HTERT RPE-1 (cell line): ENCODE results near the gene CDK19.

ENCODE experiments used
- in situ Hi-C: fragments of 300-500 bp; cut with MboI; formaldehyde crosslinking; loops from 4 replicates; pipeline ENCODE4 v1.14.3; 2020; ENCODE audit warnings: low sequenced_read_pairs

Gene CDK19

GRCh38 chr6:110662490-110663211 lies 152.6 kb downstream of the CDK19 start:
- in situ Hi-C loops: no loop called here

DNA sequence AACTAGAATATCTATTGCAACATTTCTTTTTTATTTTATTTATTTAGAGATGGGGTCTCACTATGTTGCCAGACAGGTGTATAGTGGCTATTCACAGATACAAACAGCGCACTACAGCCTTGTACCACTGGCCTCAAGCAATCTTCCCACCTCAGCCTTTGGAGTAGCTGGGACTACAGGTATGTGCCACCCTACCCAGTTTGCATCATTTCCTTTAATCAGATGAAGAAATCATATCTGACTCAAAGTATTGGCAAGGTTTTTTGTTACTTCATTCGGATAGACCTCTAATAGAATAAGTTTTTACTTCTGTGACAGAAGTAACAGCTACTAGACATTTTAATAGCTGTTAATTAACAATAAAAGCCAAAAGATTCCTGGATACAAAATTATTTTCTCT lies 153.9 kb downstream of the CDK19 start:
- in situ Hi-C loops: no loop called here

DNA sequence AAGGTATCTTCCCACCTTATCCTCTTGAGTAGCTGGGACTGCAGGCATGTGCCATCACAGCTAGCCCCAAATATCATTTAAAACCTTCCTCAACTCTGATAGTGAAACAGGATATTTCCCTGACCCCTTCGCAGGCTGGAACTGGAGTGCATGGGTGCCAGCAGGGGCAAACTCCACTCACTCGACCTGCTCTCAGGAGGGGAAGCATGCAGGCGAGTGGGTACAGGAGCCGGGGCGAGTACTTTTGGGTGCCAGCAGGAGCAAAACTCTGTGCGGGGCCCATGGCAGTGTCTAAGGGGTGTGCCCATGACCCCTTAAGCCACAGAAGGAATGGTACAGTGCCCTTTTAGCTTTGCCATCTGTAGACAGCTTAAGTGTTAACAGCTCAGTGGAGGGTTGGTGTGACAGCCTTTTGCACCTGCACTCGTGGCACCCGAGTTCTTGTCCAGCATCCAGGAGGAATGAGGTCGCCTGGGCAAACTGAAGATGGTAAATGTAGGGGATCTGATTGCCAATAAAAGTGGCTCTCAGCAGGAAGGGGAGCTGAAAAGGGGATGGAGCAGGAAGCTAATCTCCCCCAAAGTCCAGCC lies 155.1 kb downstream of the CDK19 start:
- in situ Hi-C loops: no loop called here

- in situ Hi-C loops: no loop called here
Observed at GRCh38 chr6:110658631-110659211, 156.5 kb downstream of the CDK19 start.

GRCh38 chr6:110656492-110656891 lies 158.8 kb downstream of the CDK19 start:
- in situ Hi-C loops: no loop called here

DNA sequence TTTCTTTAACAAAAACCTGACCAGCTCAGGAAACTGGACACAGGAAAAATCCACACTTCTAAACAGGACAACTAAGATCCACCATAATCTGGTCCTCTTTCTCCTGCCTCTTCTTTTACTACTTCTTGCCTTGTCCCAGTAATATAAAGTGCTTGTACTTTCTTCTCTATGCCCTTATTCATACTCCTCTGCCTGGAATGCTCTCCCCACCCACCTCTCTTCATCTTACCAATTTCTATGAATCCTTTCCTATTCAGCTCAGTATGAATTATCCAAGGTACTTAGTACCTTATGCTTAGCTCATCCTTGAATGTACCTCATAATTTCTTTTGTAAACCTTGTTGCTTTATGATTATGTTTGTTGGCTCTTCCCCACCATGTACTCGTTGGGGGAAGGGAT lies 159.4 kb downstream of the CDK19 start:
- in situ Hi-C loops: no loop called here

- in situ Hi-C loops: no loop called here
Observed at GRCh38 chr6:110654096-110654820, 161.0 kb downstream of the CDK19 start.

DNA sequence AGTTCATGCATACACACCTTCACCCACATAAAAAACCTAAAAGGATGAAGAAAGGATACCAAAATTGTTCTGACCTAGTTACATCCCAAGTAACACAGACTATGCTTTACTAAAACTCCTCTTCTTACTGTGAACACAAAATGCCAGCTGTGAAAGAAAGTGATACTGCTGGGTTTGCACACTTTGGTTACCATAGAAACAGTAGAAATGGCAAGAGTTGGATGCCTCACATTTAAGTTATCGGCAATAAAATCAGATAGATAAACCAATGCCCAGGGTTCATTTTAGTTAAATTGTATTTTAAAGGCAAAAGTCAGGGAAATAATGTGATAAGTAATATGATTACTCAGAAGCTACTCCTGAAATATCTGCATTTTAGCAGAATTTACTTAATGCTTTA lies 161.9 kb downstream of the CDK19 start:
- in situ Hi-C loops: no loop called here

DNA sequence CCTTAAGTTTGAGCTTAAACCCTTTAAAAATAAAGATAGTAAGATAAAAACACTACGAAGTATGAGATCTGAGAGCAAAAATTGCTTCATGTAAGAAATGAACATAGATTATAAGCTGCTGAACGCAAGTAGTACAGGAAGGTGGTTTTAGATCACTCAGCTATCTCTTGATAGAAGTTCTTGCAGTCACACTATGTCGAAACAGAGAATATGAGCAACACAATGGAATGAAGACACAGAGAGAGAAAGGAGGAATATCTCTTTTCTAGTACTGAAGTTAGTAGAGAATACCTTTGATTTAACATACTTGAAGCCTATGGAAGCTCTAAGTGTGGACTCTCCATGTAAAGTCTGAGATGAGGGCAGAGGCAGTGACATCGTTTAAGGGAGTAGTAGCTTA lies 162.7 kb downstream of the CDK19 start:
- in situ Hi-C loops: no loop called here

GRCh38 chr6:110650755-110651154 lies 164.5 kb downstream of the CDK19 start:
- in situ Hi-C loops: no loop called here

DNA sequence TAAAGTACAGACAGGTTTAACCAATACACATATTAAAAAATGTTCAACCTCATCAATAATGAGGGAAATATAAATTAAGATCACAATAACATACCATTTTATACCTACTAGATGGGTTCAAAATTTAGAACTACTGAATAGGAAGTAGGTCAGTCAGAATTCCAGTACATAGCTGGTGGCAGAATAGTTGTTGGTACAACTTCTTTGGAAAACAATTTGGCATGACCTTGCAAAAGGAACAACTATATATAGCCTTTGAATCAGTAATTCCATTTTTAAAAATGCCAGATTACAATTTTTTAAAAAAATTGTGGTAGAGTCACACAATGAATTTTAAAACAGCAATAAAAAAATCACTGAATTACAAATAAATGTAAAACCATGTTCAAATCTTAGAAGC lies 165.6 kb downstream of the CDK19 start:
- in situ Hi-C loops: no loop called here

DNA sequence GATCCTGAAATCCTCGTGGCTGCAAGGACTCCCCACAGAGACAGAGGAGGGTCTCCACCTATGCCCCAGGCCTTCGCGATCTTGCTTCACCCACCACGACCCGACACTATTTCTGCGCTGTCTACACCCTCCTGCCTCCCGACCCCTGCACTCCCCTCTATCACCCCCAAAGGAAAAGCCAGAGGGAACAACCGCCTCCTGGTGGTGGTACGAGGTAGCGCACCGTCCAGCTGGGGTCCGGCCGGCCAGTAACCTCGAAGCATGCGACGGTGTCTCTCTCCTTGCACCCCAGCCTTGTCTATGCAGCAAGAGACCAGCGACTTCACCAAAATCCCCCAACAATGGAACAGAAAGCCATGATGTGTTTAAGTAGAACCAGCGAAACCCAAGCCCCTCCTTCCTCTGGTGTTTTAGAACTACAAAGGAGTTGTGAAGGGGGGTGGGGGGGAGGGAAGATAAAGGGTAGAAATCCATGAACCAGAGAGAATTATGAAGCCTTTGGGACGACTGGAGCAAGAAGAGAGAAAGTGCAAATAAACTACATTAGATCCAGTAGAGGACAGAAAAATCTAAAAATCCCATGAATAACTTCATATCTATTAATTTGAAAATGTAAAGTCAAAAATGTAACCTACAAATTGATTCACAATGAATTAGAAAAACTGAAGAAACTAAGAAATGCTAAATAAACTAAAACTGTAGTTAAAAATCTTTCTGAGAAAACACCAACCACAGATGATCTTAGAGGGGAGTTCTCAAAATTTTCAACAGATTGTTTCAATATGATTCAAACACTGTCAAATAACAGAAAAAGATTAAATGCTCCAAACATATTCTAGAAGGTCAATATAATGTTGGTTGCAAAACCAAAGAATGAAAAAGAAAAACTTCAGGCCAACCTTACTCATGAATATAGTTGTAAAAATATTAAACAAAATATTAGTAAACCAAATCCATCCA lies 168.0 kb downstream of the CDK19 start:
- in situ Hi-C loops: no loop called here

GRCh38 chr6:110646419-110646698 lies 168.9 kb downstream of the CDK19 start:
- in situ Hi-C loops: no loop called here

- in situ Hi-C loops: no loop called here
Observed at GRCh38 chr6:110645685-110646418, 169.4 kb downstream of the CDK19 start.

DNA sequence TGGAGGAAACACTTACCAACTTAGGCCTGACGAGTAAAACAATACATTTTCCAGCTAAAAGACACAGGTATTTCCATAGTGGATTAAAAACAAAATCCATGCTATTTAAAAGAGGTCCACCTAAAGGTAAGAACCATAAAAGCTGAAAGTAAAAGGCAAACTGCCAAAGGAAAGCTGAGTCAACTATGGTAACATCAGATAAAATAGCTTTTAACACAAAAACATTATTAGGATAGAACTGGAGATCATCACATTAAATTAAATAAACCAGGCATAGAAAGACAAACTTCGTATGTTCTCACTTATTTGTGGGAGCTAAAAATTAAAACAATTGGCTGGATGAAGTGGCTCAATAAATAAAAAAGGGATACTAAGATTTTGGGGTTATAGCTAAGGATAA lies 172.1 kb downstream of the CDK19 start:
- in situ Hi-C loops: no loop called here

GRCh38 chr6:110642711-110643110 lies 172.6 kb downstream of the CDK19 start:
- in situ Hi-C loops: no loop called here

- in situ Hi-C loops: no loop called here
Observed at GRCh38 chr6:110636781-110637180, 178.5 kb downstream of the CDK19 start.

- in situ Hi-C loops: no loop called here
Observed at GRCh38 chr6:110635096-110635495, 180.2 kb downstream of the CDK19 start.

DNA sequence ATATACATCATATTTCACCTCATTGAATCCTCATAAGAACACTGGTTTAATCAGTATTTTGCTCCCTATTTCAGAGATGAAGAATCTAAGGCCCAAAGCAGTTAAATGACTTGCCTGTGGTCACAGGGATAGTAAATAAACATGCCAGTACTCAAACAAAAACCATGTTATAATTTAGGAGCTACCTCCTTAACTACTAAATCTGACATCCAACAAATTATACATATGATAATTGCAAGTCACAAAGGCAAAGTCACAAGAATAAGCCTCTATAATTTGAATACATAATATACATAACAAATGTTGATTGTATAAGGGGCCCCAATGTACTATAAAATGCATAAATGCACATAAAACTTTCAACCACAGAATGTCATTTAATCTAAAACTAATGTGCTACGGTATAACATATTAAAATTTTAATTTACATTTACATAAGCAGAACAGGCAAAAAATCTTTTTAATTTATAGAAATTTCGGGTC lies 181.5 kb downstream of the CDK19 start:
- in situ Hi-C loops: no loop called here

DNA sequence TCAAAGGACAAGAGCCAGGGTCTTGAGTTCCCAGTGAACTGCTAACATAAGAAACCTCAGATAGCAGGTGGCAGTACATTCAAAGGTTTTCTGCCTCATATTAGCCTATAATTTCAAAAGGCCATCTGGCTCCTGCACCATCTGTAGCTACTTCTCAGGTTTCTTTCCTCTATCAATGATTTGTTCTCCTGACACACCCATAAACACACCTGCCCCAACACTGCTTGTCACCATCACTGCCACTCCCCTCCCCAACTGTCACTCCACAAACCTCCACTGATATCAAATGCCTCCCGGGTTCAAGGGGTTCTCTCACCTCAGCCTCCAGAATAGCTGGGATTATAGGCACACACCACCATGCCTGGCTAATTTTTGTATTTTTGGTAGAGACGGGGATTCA lies 186.1 kb downstream of the CDK19 start:
- in situ Hi-C loops: no loop called here
